HCT116 (cell line): ENCODE measurements around the gene SLC25A25. TPM values are rescaled to one million over a fixed set of nuclear protein-coding genes. Genes with fewer than 3 reads are reported as not detected.

Experiments used
- ATAC-seq: fragments of 200-7000 bp; cut with Tn5 transposase; 2 replicates; pipeline ENCODE4 v1.9.1; 2020; ENCODE audit warnings: mild to moderate bottlenecking, moderate library complexity
- BruUV-seq: library from RNA; stranded (reverse); fragments of 400-500 nt; replicated peaks from 2 replicates; lab custom pipeline; 2021; lab: Mats Ljungman, UMichigan
- CTCF ChIA-PET: fragments of 300-600 bp; sonication (Branson Sonifier 250); formaldehyde crosslinking; loops from one replicate; lab custom pipeline; 2021; ENCODE audit warnings: antibody characterized with exemption; lab: Charles Lee
- POLR2A ChIA-PET: fragments of 300-600, 350-600 bp; sonication (Branson Sonifier 250); formaldehyde crosslinking; loops from one replicate; lab custom pipeline; 2021; ENCODE audit warnings: antibody characterized with exemption; lab: Charles Lee
- RAD21 ChIA-PET, 2 experiments: fragments of 300-600 bp; sonication (Branson Sonifier 250); formaldehyde crosslinking; loops; one replicate each; lab custom pipeline; 2023; ENCODE audit warnings: low total read pairs in 2 of 2; ENCODE audit not compliant: uncharacterized antibody in 2 of 2, unreplicated experiment in 2 of 2, low non-redundant PET in 1 of 2; lab: Charles Lee
- DNase-seq: peaks from one replicate; pipeline ENCODE4 v3.0.0-alpha.2; 2010; ENCODE audit warnings: low read depth, low spot score
- H2AFZ ChIP-seq: fragments of 200-600 bp; shearing (Covaris generic), sonication (generic); 2 replicates; pipeline ENCODE4 v1.6.1; 2017; ENCODE audit warnings: low read depth, mixed run types, mixed read lengths, antibody characterized with exemption, low read length; ENCODE audit not compliant: poor library complexity, severe bottlenecking
- H3K27ac ChIP-seq: 2 replicates; pipeline ENCODE4 v1.5.1; 2012; ENCODE audit warnings: low read depth, low read length
- H3K27me3 ChIP-seq: fragments of 200-600 bp; sonication (generic); 2 replicates; pipeline ENCODE4 v1.6.1; 2016; ENCODE audit warnings: mixed run types, low read length, mixed read lengths; ENCODE audit not compliant: insufficient read depth
- H3K36me3 ChIP-seq, 2 experiments: fragments of 200-500 bp in 1 of 2; fragments of 200-600 bp in 1 of 2; sonication (Bioruptor generic) in 1 of 2; sonication (generic) in 1 of 2; 2 replicates each; pipeline versions ENCODE4 v1.5.1 to v1.6.1; 2014 to 2016; ENCODE audit warnings: low read length in 2 of 2, inconsistent platforms in 1 of 2, mixed read lengths in 1 of 2, mixed run types in 1 of 2; ENCODE audit not compliant: insufficient read depth in 2 of 2, control insufficient read depth in 1 of 2
- H3K4me1 ChIP-seq, 2 experiments: fragments of 200-600 bp in 1 of 2; sonication (generic) in 1 of 2; 2 replicates each; pipeline versions ENCODE4 v1.5.1 to v1.6.1; 2012 to 2017; ENCODE audit warnings: low read length in 2 of 2, inconsistent platforms in 1 of 2, mild to moderate bottlenecking in 1 of 2, mixed read lengths in 1 of 2, mixed run types in 1 of 2, moderate library complexity in 1 of 2; ENCODE audit not compliant: insufficient read depth in 2 of 2, control insufficient read depth in 1 of 2
- H3K4me2 ChIP-seq: fragments of 200-600 bp; sonication (generic); 2 replicates; pipeline ENCODE4 v1.6.1; 2017; ENCODE audit warnings: mixed run types, low read length, mixed read lengths
- H3K4me3 ChIP-seq, 2 experiments: fragments of 200-600 bp in 1 of 2; sonication (generic) in 1 of 2; replicated peaks in 1 of 2; 2 replicates each; pipeline ENCODE4 v1.5.1; 2011 to 2016; ENCODE audit warnings: low read length in 2 of 2, control low read depth in 1 of 2, low read depth in 1 of 2, mild to moderate bottlenecking in 1 of 2, mixed read lengths in 1 of 2, mixed run types in 1 of 2
- H3K79me2 ChIP-seq: fragments of 200-600 bp; sonication (generic); 2 replicates; pipeline ENCODE4 v1.6.1; 2017; ENCODE audit warnings: mild to moderate bottlenecking, mixed run types, low read length, moderate library complexity, mixed read lengths; ENCODE audit not compliant: insufficient read depth
- H3K9ac ChIP-seq: fragments of 200-600 bp; sonication (generic); 2 replicates; pipeline ENCODE4 v1.6.1; 2016; ENCODE audit warnings: low read length, mixed read lengths
- H3K9me2 ChIP-seq: fragments of 200-600 bp; sonication (generic), shearing (Covaris generic); 2 replicates; pipeline ENCODE4 v1.6.1; 2017; ENCODE audit warnings: mixed run types, mild to moderate bottlenecking, moderate library complexity; ENCODE audit not compliant: insufficient read depth
- H3K9me3 ChIP-seq, 2 experiments: fragments of 200-500 bp in 1 of 2; fragments of 200-600 bp in 1 of 2; sonication (Bioruptor generic) in 1 of 2; sonication (generic) in 1 of 2; 2 replicates each; pipeline ENCODE4 v1.6.1; 2014 to 2017; ENCODE audit warnings: low read length in 2 of 2, mixed read lengths in 2 of 2, inconsistent platforms in 1 of 2, low read depth in 1 of 2, mild to moderate bottlenecking in 1 of 2, mixed run types in 1 of 2, moderate library complexity in 1 of 2; ENCODE audit not compliant: control insufficient read depth in 1 of 2, insufficient read depth in 1 of 2
- H4K20me1 ChIP-seq: fragments of 200-600 bp; sonication (generic), shearing (Covaris generic); 2 replicates; pipeline ENCODE4 v1.6.1; 2017; ENCODE audit warnings: mixed run types, mild to moderate bottlenecking, moderate library complexity; ENCODE audit not compliant: insufficient read depth
- CEBPB ChIP-seq: IDR thresholded peaks from 2 replicates; pipeline ENCODE4 v1.6.1; 2012; ENCODE audit warnings: low read depth
- POLR2AphosphoS5 ChIP-seq: IDR thresholded peaks from 2 replicates; pipeline ENCODE4 v1.6.1; 2011; ENCODE audit warnings: mild to moderate bottlenecking, low read depth, low read length, moderate library complexity
- SIN3A ChIP-seq: IDR thresholded peaks from 2 replicates; pipeline ENCODE4 v1.6.1; 2012; ENCODE audit warnings: low read depth
- TCF7L2 ChIP-seq: IDR thresholded peaks from 2 replicates; pipeline ENCODE4 v1.7.0; 2011; ENCODE audit warnings: borderline replicate concordance, inconsistent platforms; ENCODE audit not compliant: insufficient read depth, insufficient read length; ENCODE audit errors: extremely low read depth
- YY1 ChIP-seq: IDR thresholded peaks from 2 replicates; pipeline ENCODE4 v1.6.1; 2011; ENCODE audit warnings: low read length, low read depth, moderate library complexity, mild to moderate bottlenecking; ENCODE audit not compliant: insufficient replicate concordance; ENCODE audit errors: extremely low read depth
- ZFX ChIP-seq: fragments of 450-650 bp; IDR thresholded peaks from 2 replicates; pipeline ENCODE4 v1.6.1; 2017
- ZNF274 ChIP-seq: fragments of 200-500 bp; sonication (Bioruptor generic); IDR thresholded peaks from 2 replicates; pipeline ENCODE4 v1.6.1; 2014; ENCODE audit warnings: mild to moderate bottlenecking, low read depth, low read length, inconsistent platforms
- intact Hi-C: fragments of 100-400 bp; cut with micrococcal nuclease; formaldehyde crosslinking; loops from 2 replicates; pipeline ENCODE4 v1.10.0; 2022
- total RNA-seq: library from RNA; stranded (reverse); gene quantifications from one replicate; pipeline ENCODE4 v1.2.1, GENCODE V29; 2021; ENCODE audit not compliant: unreplicated experiment
- TF ChIP-seq, protein P1 (sequence below): IDR thresholded peaks from 2 replicates; pipeline ENCODE4 v1.6.1; 2011; ENCODE audit warnings: mild to moderate bottlenecking, low read length, moderate library complexity; ENCODE audit not compliant: insufficient replicate concordance; ENCODE audit errors: extremely low read depth
- TF ChIP-seq, protein P2 (sequence below): IDR thresholded peaks from 2 replicates; pipeline ENCODE4 v1.6.1; 2012; ENCODE audit warnings: low read depth
- TF ChIP-seq, protein P3 (sequence below): IDR thresholded peaks from 2 replicates; pipeline ENCODE4 v1.6.1; 2012

SLC25A25 gene
- total RNA-seq, 1 experiment from 2014 or later: 15.3 TPM

DNA sequence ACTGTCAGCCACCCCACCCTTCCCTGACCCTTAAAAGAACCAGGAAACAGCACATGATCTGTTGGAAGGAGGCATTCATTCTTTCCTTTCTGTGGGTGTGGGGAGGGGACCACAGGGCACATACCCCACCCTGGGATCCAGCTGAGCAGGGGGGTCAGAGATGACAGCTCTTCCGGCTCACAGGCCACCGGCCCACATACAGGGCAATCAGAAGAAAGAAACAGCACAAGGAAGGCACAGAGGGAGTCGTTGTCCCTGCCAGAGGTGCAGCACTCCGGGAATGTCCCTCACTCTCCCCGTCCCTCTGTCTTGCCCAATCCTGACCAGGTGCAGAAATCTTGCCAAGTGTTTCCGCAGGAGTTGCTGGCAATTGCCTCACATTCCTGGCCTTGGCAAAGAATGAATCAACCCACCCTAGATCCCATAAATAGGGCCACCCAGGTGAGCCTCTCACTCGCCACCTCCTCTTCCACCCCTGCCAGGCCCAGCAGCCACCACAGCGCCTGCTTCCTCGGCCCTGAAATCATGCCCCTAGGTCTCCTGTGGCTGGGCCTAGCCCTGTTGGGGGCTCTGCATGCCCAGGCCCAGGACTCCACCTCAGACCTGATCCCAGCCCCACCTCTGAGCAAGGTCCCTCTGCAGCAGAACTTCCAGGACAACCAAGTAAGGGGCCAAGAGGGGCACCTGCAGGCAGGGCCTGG, 81.1 kb downstream of the SLC25A25 start, which contains the start of gene LCN2:
LCN2 (plus strand) TSS at position 453 of the 701 bp plus-strand sequence; CDS start at position 526, 73 bp downstream.
- no peaks in the 10 kb centered on the region for H3K36me3 ChIP-seq
- H3K27me3 ChIP-seq: no peaks in the 10 kb centered on the region
- peak within 1 kb of the TSS in 1 of 2 experiments; percentile 3; a peak in 2 of 4 replicates for H3K4me3 ChIP-seq
- H3K4me2 ChIP-seq: peak within 1 kb of the TSS; percentile 49
- H3K9me3 ChIP-seq: no peaks in the 10 kb centered on the region
- H3K79me2 ChIP-seq: no peaks in the 10 kb centered on the region
- ChIA-PET CTCF (no interaction called here), POLR2A (no interaction called here), RAD21 (no interaction called here)
- H4K20me1 ChIP-seq: no peaks in the 10 kb centered on the region
- intact Hi-C loops: no loop called here
- no peak within 1 kb of the TSS for H2AFZ ChIP-seq
- TF ChIP-seq POLR2AphosphoS5: peak; percentile 88
- TF ChIP-seq, protein P1, sequence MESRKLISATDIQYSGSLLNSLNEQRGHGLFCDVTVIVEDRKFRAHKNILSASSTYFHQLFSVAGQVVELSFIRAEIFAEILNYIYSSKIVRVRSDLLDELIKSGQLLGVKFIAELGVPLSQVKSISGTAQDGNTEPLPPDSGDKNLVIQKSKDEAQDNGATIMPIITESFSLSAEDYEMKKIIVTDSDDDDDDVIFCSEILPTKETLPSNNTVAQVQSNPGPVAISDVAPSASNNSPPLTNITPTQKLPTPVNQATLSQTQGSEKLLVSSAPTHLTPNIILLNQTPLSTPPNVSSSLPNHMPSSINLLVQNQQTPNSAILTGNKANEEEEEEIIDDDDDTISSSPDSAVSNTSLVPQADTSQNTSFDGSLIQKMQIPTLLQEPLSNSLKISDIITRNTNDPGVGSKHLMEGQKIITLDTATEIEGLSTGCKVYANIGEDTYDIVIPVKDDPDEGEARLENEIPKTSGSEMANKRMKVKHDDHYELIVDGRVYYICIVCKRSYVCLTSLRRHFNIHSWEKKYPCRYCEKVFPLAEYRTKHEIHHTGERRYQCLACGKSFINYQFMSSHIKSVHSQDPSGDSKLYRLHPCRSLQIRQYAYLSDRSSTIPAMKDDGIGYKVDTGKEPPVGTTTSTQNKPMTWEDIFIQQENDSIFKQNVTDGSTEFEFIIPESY: no peak
- peak within 1 kb of the TSS; percentile 33; the same call in 1 of the 2 replicates for H3K27ac ChIP-seq
- peak within 1 kb of the TSS; percentile 25 for H3K9ac ChIP-seq
- no peaks in the 10 kb centered on the region for H3K9me2 ChIP-seq
- ATAC-seq (no peak), DNase-seq (peak; percentile 48)
- BruUV-seq: no TSS peak
- H3K4me1 ChIP-seq: peaks cover 10 to 29% of the 10 kb centered on the region in 2 experiments

DNA sequence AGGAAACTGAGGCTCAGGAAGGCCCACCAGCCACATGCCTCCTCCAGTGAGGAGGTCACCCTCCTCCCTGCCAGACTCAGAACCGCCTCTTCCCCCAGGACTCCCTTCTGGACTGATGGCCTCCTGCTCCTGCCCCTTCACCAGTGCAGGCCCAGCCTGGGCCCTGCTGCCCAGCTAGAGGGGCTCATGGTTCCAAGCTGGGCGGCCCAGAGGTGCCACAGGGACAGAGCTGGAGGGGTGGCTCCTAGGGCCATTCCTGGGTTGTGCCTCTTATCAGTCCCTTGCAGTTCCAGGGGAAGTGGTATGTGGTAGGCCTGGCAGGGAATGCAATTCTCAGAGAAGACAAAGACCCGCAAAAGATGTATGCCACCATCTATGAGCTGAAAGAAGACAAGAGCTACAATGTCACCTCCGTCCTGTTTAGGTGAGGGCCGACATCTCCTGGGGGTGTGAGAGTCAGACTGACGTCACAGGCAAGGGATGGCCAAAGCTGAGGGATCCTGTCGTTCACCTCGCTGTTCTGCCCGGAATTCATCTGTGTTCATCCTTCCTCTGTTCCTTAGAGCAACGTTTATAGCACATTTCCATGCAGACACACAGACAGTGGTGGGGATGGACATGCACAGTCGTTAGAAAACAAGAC, 82.0 kb downstream of the SLC25A25 start:
- RAD21 ChIA-PET: no interaction called here
- H4K20me1 ChIP-seq: no peaks in the 10 kb centered on the region
- ATAC-seq (no peak), DNase-seq (no peak)
- no peak overlapping the region for H3K4me3 ChIP-seq
- no TSS peak for BruUV-seq
- H3K4me1 ChIP-seq: peaks cover 10 to 29% of the 10 kb centered on the region in 2 experiments
- H3K36me3 ChIP-seq: no peaks in the 10 kb centered on the region
- intact Hi-C loops: no loop called here
- no peak overlapping the region for H2AFZ ChIP-seq
- H3K9ac ChIP-seq: no peak overlapping the region
- POLR2A ChIA-PET: interaction anchor here (2.1 kb wide), 1 partner anchor 10 kb away, joined by 7 read pairs; the partner anchor contains the start of gene BBLN
- no peaks in the 10 kb centered on the region for H3K9me3 ChIP-seq
- H3K4me2 ChIP-seq: no peak overlapping the region; the same call in 1 of the 2 replicates
- no peaks in the 10 kb centered on the region for H3K9me2 ChIP-seq
- no peaks in the 10 kb centered on the region for H3K27me3 ChIP-seq
- CTCF ChIA-PET: interaction anchor here (0.8 kb wide), 1 partner anchor 9 kb away, joined by 4 read pairs; no protein-coding TSS in a partner anchor
- H3K27ac ChIP-seq: no peak overlapping the region
- H3K79me2 ChIP-seq: no peaks in the 10 kb centered on the region
- TF ChIP-seq YY1: no peak
- no peak for TF ChIP-seq POLR2AphosphoS5
- TF ChIP-seq ZFX: no peak
- TF ChIP-seq, protein P2, sequence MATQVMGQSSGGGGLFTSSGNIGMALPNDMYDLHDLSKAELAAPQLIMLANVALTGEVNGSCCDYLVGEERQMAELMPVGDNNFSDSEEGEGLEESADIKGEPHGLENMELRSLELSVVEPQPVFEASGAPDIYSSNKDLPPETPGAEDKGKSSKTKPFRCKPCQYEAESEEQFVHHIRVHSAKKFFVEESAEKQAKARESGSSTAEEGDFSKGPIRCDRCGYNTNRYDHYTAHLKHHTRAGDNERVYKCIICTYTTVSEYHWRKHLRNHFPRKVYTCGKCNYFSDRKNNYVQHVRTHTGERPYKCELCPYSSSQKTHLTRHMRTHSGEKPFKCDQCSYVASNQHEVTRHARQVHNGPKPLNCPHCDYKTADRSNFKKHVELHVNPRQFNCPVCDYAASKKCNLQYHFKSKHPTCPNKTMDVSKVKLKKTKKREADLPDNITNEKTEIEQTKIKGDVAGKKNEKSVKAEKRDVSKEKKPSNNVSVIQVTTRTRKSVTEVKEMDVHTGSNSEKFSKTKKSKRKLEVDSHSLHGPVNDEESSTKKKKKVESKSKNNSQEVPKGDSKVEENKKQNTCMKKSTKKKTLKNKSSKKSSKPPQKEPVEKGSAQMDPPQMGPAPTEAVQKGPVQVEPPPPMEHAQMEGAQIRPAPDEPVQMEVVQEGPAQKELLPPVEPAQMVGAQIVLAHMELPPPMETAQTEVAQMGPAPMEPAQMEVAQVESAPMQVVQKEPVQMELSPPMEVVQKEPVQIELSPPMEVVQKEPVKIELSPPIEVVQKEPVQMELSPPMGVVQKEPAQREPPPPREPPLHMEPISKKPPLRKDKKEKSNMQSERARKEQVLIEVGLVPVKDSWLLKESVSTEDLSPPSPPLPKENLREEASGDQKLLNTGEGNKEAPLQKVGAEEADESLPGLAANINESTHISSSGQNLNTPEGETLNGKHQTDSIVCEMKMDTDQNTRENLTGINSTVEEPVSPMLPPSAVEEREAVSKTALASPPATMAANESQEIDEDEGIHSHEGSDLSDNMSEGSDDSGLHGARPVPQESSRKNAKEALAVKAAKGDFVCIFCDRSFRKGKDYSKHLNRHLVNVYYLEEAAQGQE: no peak
- TF ChIP-seq CEBPB: no peak
- TF ChIP-seq, protein P3, sequence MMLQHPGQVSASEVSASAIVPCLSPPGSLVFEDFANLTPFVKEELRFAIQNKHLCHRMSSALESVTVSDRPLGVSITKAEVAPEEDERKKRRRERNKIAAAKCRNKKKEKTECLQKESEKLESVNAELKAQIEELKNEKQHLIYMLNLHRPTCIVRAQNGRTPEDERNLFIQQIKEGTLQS: no peak
- TF ChIP-seq ZNF274: no peak
- TF ChIP-seq SIN3A: no peak
- no peak for TF ChIP-seq TCF7L2
